ENCODE results near the gene KYNU. TPM values are rescaled to one million over a fixed set of nuclear protein-coding genes. Genes with fewer than 3 reads are reported as not detected.

KYNU gene
- total RNA-seq, 1 experiment from 2014 or later = 0.37 TPM

DNA sequence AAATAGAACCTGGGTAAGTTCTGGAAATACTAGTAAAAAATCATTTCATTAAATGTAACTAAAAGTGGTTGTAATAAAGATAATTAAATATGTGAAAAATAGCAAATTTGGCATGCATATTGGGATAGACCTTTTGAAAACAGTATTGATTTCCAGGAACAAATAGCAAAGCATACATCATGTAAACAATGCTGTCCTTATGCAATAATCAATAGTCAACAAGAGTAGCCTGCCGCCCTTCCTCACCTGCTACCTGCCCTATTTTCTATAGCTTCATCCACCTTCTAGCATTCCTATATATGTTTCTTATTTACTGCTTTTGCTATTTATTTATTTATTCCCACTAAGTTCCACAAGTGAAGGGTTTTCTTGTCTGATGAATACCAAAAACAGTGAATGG, 35.1 kb upstream of the KYNU start:
- no peak overlapping the region for H2BK15ac ChIP-seq (ENCODE audit: low read depth, low read length)
- no peak overlapping the region for H3K9ac ChIP-seq (ENCODE audit: extremely low read depth, insufficient read length, low read length)
- no peaks in the 10 kb centered on the region for H3K23me2 ChIP-seq (ENCODE audit: insufficient read length, low read depth, low read length, poor library complexity, severe bottlenecking)
- Mint-ChIP-seq H3K27ac (no peak overlapping the region), H3K9me3 (no peaks in the 10 kb centered on the region), H3K27me3 (ENCODE audit: low read depth) (no peaks in the 10 kb centered on the region), H3K4me3 (no peak overlapping the region), H3K4me1 (peaks cover 8 to 9% of the 10 kb centered on the region in 2 experiments), H3K36me3 (ENCODE audit: insufficient read depth in 1 of 3, low read depth in 3 of 3) (no peaks in the 10 kb centered on the region)
- DNase-seq = no peak
- no peak overlapping the region for H4K8ac ChIP-seq (replicated peaks; ENCODE audit: insufficient read length, low read depth, low read length)
- H3K4me1 ChIP-seq (ENCODE audit: insufficient read depth, low read length) = no peaks in the 10 kb centered on the region
- no peaks in the 10 kb centered on the region for H3K27me3 ChIP-seq (ENCODE audit: insufficient read depth, low read length)
- no peaks in the 10 kb centered on the region for H4K20me1 ChIP-seq (ENCODE audit: control insufficient read depth, insufficient read depth, insufficient read length)
- H3K27ac ChIP-seq (ENCODE audit: insufficient read length, low read depth, low read length) = no peak overlapping the region
- no peak overlapping the region for H2BK12ac ChIP-seq (ENCODE audit: insufficient read length, low read depth, low read length)
- no peaks in the 10 kb centered on the region for H3K9me3 ChIP-seq (ENCODE audit: control insufficient read depth, low read depth, low read length)
- no peak overlapping the region for H3K56ac ChIP-seq (ENCODE audit: insufficient read length, low read depth, low read length)
- no peak overlapping the region for H2AFZ ChIP-seq (ENCODE audit: low read length)
- H4K5ac ChIP-seq (ENCODE audit: insufficient read length, low read depth, low read length) = no peak overlapping the region
- no CpG with 5 or more reads among the region's 1 CpG for WGBS (ENCODE audit: extremely low coverage, insufficient read length, low lambda C conversion rate)
- no peak overlapping the region for H3K23ac ChIP-seq (ENCODE audit: insufficient read length, low read depth, low read length)
- H3K4me2 ChIP-seq (ENCODE audit: insufficient read depth, insufficient read length, low read length) = no peak overlapping the region
- H3K14ac ChIP-seq (ENCODE audit: insufficient read depth, low read length) = no peak overlapping the region
- H2BK20ac ChIP-seq (ENCODE audit: low read depth, low read length, poor library complexity, severe bottlenecking) = no peak overlapping the region
- no peak overlapping the region for H3T11ph ChIP-seq (ENCODE audit: low read length)
- H3K79me1 ChIP-seq (ENCODE audit: insufficient read depth, low read depth, low read length, poor library complexity, severe bottlenecking) = no peaks in the 10 kb centered on the region
- no peak overlapping the region for H2BK120ac ChIP-seq (ENCODE audit: low read depth, low read length, poor library complexity, severe bottlenecking)
- no peak overlapping the region for H4K91ac ChIP-seq (ENCODE audit: insufficient read length, low read depth, low read length)
- H2BK5ac ChIP-seq (ENCODE audit: insufficient read length, low read length) = no peak overlapping the region
- TF ChIP-seq, protein P1, sequence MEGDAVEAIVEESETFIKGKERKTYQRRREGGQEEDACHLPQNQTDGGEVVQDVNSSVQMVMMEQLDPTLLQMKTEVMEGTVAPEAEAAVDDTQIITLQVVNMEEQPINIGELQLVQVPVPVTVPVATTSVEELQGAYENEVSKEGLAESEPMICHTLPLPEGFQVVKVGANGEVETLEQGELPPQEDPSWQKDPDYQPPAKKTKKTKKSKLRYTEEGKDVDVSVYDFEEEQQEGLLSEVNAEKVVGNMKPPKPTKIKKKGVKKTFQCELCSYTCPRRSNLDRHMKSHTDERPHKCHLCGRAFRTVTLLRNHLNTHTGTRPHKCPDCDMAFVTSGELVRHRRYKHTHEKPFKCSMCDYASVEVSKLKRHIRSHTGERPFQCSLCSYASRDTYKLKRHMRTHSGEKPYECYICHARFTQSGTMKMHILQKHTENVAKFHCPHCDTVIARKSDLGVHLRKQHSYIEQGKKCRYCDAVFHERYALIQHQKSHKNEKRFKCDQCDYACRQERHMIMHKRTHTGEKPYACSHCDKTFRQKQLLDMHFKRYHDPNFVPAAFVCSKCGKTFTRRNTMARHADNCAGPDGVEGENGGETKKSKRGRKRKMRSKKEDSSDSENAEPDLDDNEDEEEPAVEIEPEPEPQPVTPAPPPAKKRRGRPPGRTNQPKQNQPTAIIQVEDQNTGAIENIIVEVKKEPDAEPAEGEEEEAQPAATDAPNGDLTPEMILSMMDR (conservative IDR thresholded peaks at IDR 0.05) = no peak
- H3K18ac ChIP-seq (ENCODE audit: insufficient read length, low read depth, low read length) = no peak overlapping the region
- H3K79me2 ChIP-seq (ENCODE audit: insufficient read depth, low read length) = no peaks in the 10 kb centered on the region
- no peak overlapping the region for H3K4ac ChIP-seq (ENCODE audit: low read depth, low read length)
- no peak overlapping the region for H2AK5ac ChIP-seq (ENCODE audit: insufficient read length, low read length)

Measured in H9 (cell line).